Upper lobe of right lung (tissue), 1 donor: Measurements from ENCODE around the gene PTPRU. TPM values are rescaled to one million over a fixed set of nuclear protein-coding genes. Genes with fewer than 3 reads are reported as not detected.

ENCODE experiments used
- ATAC-seq: fragments of 200-7000 bp; cut with Tn5 transposase; one replicate; pipeline ENCODE4 v1.9.1; 2020; ENCODE audit warnings: mild to moderate bottlenecking, moderate library complexity
- DNase-seq: peaks from one replicate; pipeline ENCODE4 v3.0.0-alpha.2; 2020
- H3K27ac ChIP-seq: fragments of 200-600 bp; one replicate; pipeline ENCODE4 v1.8.0; 2022
- H3K27me3 ChIP-seq: fragments of 200-600 bp; one replicate; pipeline ENCODE4 v1.8.0; 2022; ENCODE audit warnings: mild to moderate bottlenecking
- H3K36me3 ChIP-seq: fragments of 200-600 bp; one replicate; pipeline ENCODE4 v1.8.0; 2022
- H3K4me1 ChIP-seq: fragments of 200-600 bp; one replicate; pipeline ENCODE4 v1.8.0; 2022
- H3K4me3 ChIP-seq: fragments of 200-600 bp; one replicate; pipeline ENCODE4 v1.8.0; 2022; ENCODE audit warnings: mild to moderate bottlenecking
- H3K9me3 ChIP-seq: fragments of 200-600 bp; one replicate; pipeline ENCODE4 v1.8.0; 2022
- intact Hi-C: fragments of 100-400 bp; cut with DNase I; formaldehyde crosslinking; loops from one replicate; pipeline ENCODE4 v1.11.0; 2022
- total RNA-seq: library from RNA; stranded (reverse); fragmentation: NEBNext Ultra II Directional; extraction: Animal tissue kit (Norgen Biotek cat#: 25700); gene quantifications from one replicate; pipeline ENCODE4 v1.2.1, GENCODE V29; 2021
- TF ChIP-seq, protein P1 (sequence below): fragments of 200-600 bp; IDR thresholded peaks from one replicate; pipeline ENCODE4 v1.8.0; 2022; ENCODE audit warnings: antibody characterized with exemption
- donor health status: DM: no; HTN: yes; CAD: no; lungs with severe emphysema.

The PTPRU gene
- total RNA-seq, 1 donor from 2014 or later, result 45.5 TPM

DNA sequence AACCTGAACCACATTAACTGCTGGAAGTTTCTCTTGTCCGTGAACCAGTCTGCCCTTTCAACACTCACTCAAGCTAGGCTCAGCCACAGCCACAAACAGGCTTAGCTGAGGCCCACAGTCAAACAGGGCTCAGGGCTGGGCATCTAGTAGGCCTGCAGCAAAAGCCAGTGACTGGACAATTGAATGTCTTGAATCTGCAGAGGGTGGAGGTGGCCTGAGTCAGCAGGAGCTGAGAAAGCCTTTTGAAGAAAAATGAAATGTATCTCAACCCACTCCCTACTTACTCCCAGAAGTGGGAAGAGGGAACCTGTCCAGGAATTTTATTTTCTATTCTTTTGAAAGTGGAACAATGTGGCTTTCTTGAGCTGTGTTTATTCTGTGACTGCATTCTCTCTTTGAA is 95.4 kb downstream of the PTPRU start:
- TF ChIP-seq, protein P1, sequence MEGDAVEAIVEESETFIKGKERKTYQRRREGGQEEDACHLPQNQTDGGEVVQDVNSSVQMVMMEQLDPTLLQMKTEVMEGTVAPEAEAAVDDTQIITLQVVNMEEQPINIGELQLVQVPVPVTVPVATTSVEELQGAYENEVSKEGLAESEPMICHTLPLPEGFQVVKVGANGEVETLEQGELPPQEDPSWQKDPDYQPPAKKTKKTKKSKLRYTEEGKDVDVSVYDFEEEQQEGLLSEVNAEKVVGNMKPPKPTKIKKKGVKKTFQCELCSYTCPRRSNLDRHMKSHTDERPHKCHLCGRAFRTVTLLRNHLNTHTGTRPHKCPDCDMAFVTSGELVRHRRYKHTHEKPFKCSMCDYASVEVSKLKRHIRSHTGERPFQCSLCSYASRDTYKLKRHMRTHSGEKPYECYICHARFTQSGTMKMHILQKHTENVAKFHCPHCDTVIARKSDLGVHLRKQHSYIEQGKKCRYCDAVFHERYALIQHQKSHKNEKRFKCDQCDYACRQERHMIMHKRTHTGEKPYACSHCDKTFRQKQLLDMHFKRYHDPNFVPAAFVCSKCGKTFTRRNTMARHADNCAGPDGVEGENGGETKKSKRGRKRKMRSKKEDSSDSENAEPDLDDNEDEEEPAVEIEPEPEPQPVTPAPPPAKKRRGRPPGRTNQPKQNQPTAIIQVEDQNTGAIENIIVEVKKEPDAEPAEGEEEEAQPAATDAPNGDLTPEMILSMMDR, result no peak
- no peak overlapping the region for H3K4me3 ChIP-seq
- H3K9me3 ChIP-seq, result no peaks in the 10 kb centered on the region
- H3K27ac ChIP-seq, result no peak overlapping the region
- DNase-seq, result peak; percentile 38
- H3K27me3 ChIP-seq, result no peaks in the 10 kb centered on the region
- intact Hi-C loops, result no loop called here
- H3K4me1 ChIP-seq, result no peaks in the 10 kb centered on the region
- no peak for ATAC-seq
- H3K36me3 ChIP-seq, result no peaks in the 10 kb centered on the region

DNA sequence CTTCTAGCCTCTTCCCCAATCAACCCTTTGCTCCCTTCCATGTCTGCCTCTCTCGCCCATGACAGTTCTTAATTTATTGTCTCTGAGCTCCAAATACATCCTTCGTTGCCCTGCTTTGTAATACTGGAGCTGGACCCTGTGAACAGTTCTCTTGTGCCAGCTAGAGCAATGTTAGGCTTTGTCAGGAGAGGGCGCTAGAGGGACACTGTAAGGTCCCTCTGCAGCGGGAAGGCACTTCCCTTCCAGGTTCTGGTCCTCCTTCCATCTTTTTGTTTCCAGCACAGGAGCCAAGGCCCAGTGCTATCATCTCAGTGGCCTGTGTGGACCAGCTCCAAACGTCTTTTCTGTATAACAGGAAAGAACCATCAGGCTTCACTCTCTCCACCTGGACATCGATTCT is 95.9 kb downstream of the PTPRU start:
- intact Hi-C loops, result no loop called here
- no peaks in the 10 kb centered on the region for H3K4me1 ChIP-seq
- H3K27me3 ChIP-seq, result no peaks in the 10 kb centered on the region
- H3K27ac ChIP-seq, result no peak overlapping the region
- DNase-seq, result peak; percentile 55
- peak; percentile 71 for ATAC-seq
- H3K9me3 ChIP-seq, result no peaks in the 10 kb centered on the region
- TF ChIP-seq, protein P1, result peak; percentile 44
- H3K4me3 ChIP-seq, result no peak overlapping the region
- no peaks in the 10 kb centered on the region for H3K36me3 ChIP-seq

DNA sequence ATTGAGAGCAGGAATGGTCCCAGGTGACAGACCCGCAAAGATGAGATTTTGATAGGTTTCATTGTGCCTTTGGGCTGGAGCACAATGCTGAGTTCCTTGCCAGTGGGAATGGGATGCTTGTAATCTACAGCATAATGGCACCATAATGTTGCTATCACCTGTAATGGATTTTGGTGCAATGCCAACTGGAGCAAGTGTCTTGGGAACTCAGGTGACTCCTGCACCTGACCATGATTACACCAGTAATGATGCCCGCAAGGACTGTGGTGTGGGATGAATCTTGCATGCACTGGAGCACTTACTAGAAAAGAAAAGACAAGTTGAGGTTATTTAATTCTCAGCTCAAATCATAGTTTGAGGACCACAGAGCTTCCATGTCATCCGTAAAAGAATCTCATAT is 96.7 kb downstream of the PTPRU start:
- no peaks in the 10 kb centered on the region for H3K27me3 ChIP-seq
- no peak for ATAC-seq
- TF ChIP-seq, protein P1, result no peak
- no peaks in the 10 kb centered on the region for H3K9me3 ChIP-seq
- intact Hi-C loops, result no loop called here
- no peaks in the 10 kb centered on the region for H3K36me3 ChIP-seq
- DNase-seq, result no peak
- H3K4me1 ChIP-seq, result no peaks in the 10 kb centered on the region
- H3K4me3 ChIP-seq, result no peak overlapping the region
- no peak overlapping the region for H3K27ac ChIP-seq

DNA sequence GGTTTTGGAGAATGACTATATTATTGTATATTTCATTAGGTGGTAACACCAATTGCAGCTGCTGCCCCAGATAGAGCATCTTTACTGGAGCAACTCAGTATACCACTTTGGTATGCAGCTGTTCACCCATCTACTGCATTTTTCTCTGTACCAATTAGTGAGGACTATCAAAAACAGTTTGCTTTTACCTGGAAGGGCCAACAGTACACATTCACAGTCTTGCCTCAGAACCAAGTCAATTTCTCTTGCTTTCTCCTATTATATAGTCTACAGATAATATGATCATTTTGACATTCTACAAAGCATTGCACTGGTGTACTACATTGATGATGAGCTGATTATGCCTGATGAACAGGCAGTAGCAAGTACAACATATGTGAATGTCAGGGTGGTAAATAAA is 99.3 kb downstream of the PTPRU start:
- Histone ChIP-seq H3K9me3 (no peaks in the 10 kb centered on the region), H3K4me1 (no peaks in the 10 kb centered on the region), H3K27me3 (no peaks in the 10 kb centered on the region), H3K4me3 (no peak overlapping the region), H3K36me3 (no peaks in the 10 kb centered on the region), H3K27ac (no peak overlapping the region)
- no peak for DNase-seq
- TF ChIP-seq, protein P1, result no peak
- intact Hi-C loops, result no loop called here
- ATAC-seq, result no peak

DNA sequence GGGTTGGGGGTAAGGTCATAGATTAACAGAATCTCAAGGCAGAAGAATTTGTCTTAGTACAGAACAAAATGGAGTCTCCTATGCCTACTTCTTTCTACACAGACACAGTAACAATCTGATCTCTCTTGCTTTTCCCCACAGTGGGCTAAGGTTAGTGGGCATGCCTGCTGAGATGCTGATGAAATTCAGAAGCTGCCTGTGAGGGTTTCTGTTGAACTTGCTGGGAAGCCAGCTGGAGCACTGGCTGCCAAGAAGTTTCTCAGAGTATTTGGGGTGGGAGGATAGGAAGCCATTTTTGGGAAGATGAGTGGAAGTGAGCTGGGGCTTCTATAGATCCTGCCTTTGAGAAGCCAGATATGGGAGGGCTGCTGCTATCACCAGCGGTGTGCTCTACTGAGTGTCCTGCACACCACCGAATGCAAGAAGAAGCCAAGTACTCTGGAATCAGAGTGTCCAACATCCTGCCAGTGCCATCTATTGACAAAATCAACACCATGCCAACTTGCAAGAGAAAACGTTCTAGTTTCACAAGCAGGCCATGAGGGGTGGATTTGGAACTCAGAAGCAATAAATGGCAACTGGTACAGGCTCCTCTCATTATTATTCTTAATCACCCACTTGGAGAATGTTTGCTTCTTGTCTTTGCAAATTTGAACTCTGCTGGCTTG is 102.7 kb downstream of the PTPRU start:
- Histone ChIP-seq H3K9me3 (no peaks in the 10 kb centered on the region), H3K27me3 (peaks cover 5% of the 10 kb centered on the region), H3K36me3 (no peaks in the 10 kb centered on the region), H3K4me1 (no peaks in the 10 kb centered on the region), H3K27ac (no peak overlapping the region), H3K4me3 (no peak overlapping the region)
- TF ChIP-seq, protein P1, result no peak
- ATAC-seq (no peak), DNase-seq (no peak)
- intact Hi-C loops, result no loop called here

DNA sequence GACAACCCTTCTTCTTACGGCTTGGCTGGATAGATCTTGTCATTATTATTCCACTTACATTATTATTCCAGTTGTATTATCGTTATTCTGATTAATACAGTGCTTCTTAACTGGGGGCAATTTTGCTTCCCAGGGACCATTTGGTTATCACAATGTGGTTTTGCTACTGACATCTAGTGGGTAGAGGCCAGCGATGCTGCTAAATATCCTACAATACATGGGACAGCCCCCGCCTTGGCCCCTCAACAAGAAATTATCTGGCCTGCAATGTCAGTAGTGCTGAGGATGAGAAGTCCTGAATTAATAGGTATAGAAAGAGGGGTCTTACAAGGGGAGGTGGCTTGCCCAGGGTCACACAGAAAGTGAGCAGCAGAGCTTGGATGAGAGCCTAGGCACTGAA is 105.6 kb downstream of the PTPRU start:
- intact Hi-C loops, result no loop called here
- TF ChIP-seq, protein P1, result no peak
- no peak for ATAC-seq
- Histone ChIP-seq H3K27me3 (peaks cover 13% of the 10 kb centered on the region), H3K27ac (no peak overlapping the region), H3K4me1 (no peaks in the 10 kb centered on the region), H3K9me3 (no peaks in the 10 kb centered on the region), H3K36me3 (no peaks in the 10 kb centered on the region), H3K4me3 (no peak overlapping the region)
- no peak for DNase-seq
